ENCODE results near the gene IL10. TPM values are rescaled to one million over a fixed set of nuclear protein-coding genes. Genes with fewer than 3 reads are reported as not detected.

IL10 gene
- polyA plus RNA-seq, 3 donors: 4.1 to 68.1 (median 7.8) TPM

GRCh38 chr1:206783506-206783905, 11.2 kb upstream of the IL10 start:
- H3K27me3 Mint-ChIP-seq (ENCODE audit: low read depth in 3 of 3): peaks cover 3 to 6% (median 4%) of the 10 kb centered on the region in 3 donors
- H3K27ac Mint-ChIP-seq: no peak overlapping the region
- Histone ChIP-seq H3K4me1 (ENCODE audit: control insufficient read depth in 1 of 2, insufficient read depth in 2 of 2, low read length in 2 of 2) (peaks cover 30 to 33% of the 10 kb centered on the region in 2 donors), H3K4me3 (replicated peaks in 1 of 3; ENCODE audit: low read depth in 2 of 3, low read length in 3 of 3) (no peak overlapping the region), H3K4me2 (replicated peaks; ENCODE audit: extremely low read depth, low read length, poor library complexity, severe bottlenecking) (no peak overlapping the region), H2AFZ (ENCODE audit: insufficient read depth, low read depth, low read length, poor library complexity, severe bottlenecking) (no peak overlapping the region), H3K9ac (ENCODE audit: insufficient read depth, low read length, poor library complexity, severe bottlenecking) (no peak overlapping the region), H3K27me3 (ENCODE audit: control insufficient read depth in 2 of 2, insufficient read depth in 2 of 2, low read length in 2 of 2) (no peaks in the 10 kb centered on the region), H3K79me2 (ENCODE audit: insufficient read depth, low read length) (no peaks in the 10 kb centered on the region), H3K27ac (ENCODE audit: low read depth in 1 of 2, low read length in 2 of 2) (no peak overlapping the region), H3K36me3 (replicated peaks in 1 of 2; ENCODE audit: control insufficient read depth in 1 of 2, insufficient read depth in 2 of 2, low read length in 2 of 2) (no peaks in the 10 kb centered on the region), H3K9me3 (replicated peaks in 1 of 2; ENCODE audit: control insufficient read depth in 1 of 2, insufficient read depth in 1 of 2, low read length in 2 of 2) (no peaks in the 10 kb centered on the region), H4K20me1 (ENCODE audit: insufficient read depth, low read length) (no peaks in the 10 kb centered on the region)
- peaks cover 35% of the 10 kb centered on the region for H3K4me1 Mint-ChIP-seq
- H3K4me3 Mint-ChIP-seq: no peak overlapping the region
- TF ChIP-seq CTCF (IDR thresholded peaks at IDR 0.05): no peak
- 98% methylated on average over 5 of the region's 7 CpGs for WGBS (ENCODE audit: insufficient coverage)
- peaks cover 4 to 8% of the 10 kb centered on the region in 2 donors for H3K36me3 Mint-ChIP-seq
- intact Hi-C loops (cut with micrococcal nuclease): no loop called here
- peaks cover 0 to 2% (median 0%) of the 10 kb centered on the region in 7 donors for H3K9me3 Mint-ChIP-seq
- DNase-seq: no peak

- H2AFZ ChIP-seq (ENCODE audit: insufficient read depth, low read depth, low read length, poor library complexity, severe bottlenecking): no peak overlapping the region
- H3K27ac ChIP-seq (ENCODE audit: low read depth in 1 of 2, low read length in 2 of 2): no peak overlapping the region
- H3K79me2 ChIP-seq (ENCODE audit: insufficient read depth, low read length): no peaks in the 10 kb centered on the region
- Mint-ChIP-seq H3K27ac (no peak overlapping the region), H3K27me3 (ENCODE audit: low read depth in 3 of 3) (peaks cover 1 to 3% (median 2%) of the 10 kb centered on the region in 3 donors), H3K9me3 (peaks cover 0 to 2% (median 0%) of the 10 kb centered on the region in 7 donors), H3K4me3 (no peak overlapping the region), H3K4me1 (peaks cover 31% of the 10 kb centered on the region), H3K36me3 (peaks cover 4 to 8% of the 10 kb centered on the region in 2 donors)
- H3K4me2 ChIP-seq (replicated peaks; ENCODE audit: extremely low read depth, low read length, poor library complexity, severe bottlenecking): no peak overlapping the region
- no peaks in the 10 kb centered on the region for H4K20me1 ChIP-seq (ENCODE audit: insufficient read depth, low read length)
- intact Hi-C loops (cut with micrococcal nuclease): no loop called here
- H3K27me3 ChIP-seq (ENCODE audit: control insufficient read depth in 2 of 2, insufficient read depth in 2 of 2, low read length in 2 of 2): no peaks in the 10 kb centered on the region
- H3K9me3 ChIP-seq (replicated peaks in 1 of 2; ENCODE audit: control insufficient read depth in 1 of 2, insufficient read depth in 1 of 2, low read length in 2 of 2): no peaks in the 10 kb centered on the region
- 0% methylated on average over 1 of the region's 2 CpGs for WGBS (ENCODE audit: insufficient coverage)
- no peak for TF ChIP-seq CTCF (IDR thresholded peaks at IDR 0.05)
- no peak overlapping the region for H3K9ac ChIP-seq (ENCODE audit: insufficient read depth, low read length, poor library complexity, severe bottlenecking)
- no peak for DNase-seq
- H3K36me3 ChIP-seq (replicated peaks in 1 of 2; ENCODE audit: control insufficient read depth in 1 of 2, insufficient read depth in 2 of 2, low read length in 2 of 2): no peaks in the 10 kb centered on the region
- no peak overlapping the region for H3K4me3 ChIP-seq (replicated peaks in 1 of 3; ENCODE audit: low read depth in 2 of 3, low read length in 3 of 3)
- H3K4me1 ChIP-seq (ENCODE audit: control insufficient read depth in 1 of 2, insufficient read depth in 2 of 2, low read length in 2 of 2): peaks cover 35 to 38% of the 10 kb centered on the region in 2 donors
These were observed 10.2 kb upstream of the IL10 start for GRCh38 chr1:206782448-206782847.
